ENCODE results near the gene PRMT9.

DNA sequence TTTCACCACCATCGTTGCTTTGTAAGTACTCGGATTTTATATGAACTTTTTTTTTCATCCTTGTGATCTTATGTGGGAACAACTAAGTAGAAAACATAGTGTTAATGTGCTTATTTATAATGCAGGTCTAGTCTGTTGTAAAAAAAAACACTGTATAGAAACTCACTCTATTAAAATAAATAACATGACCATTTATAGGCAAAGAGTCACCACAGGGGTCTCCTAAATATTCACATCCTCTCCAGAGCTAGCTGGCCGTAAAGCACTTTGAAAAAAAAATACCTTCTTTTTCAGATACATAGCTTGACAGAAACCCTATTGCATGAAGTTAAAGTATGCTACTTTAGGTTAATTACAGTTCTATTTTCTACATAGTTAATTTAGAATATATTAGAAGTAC, 55.5 kb downstream of the PRMT9 start:
- no peak for TF ChIP-seq EP300 (IDR thresholded peaks at IDR 0.05)
- TF ChIP-seq POLR2A (IDR thresholded peaks at IDR 0.05), result no peak
- TF ChIP-seq, protein P1, sequence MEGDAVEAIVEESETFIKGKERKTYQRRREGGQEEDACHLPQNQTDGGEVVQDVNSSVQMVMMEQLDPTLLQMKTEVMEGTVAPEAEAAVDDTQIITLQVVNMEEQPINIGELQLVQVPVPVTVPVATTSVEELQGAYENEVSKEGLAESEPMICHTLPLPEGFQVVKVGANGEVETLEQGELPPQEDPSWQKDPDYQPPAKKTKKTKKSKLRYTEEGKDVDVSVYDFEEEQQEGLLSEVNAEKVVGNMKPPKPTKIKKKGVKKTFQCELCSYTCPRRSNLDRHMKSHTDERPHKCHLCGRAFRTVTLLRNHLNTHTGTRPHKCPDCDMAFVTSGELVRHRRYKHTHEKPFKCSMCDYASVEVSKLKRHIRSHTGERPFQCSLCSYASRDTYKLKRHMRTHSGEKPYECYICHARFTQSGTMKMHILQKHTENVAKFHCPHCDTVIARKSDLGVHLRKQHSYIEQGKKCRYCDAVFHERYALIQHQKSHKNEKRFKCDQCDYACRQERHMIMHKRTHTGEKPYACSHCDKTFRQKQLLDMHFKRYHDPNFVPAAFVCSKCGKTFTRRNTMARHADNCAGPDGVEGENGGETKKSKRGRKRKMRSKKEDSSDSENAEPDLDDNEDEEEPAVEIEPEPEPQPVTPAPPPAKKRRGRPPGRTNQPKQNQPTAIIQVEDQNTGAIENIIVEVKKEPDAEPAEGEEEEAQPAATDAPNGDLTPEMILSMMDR (IDR thresholded peaks at IDR 0.05), result no peak
- TF ChIP-seq POLR2AphosphoS5 (IDR thresholded peaks at IDR 0.05), result no peak
